K562 (cell line): ENCODE results near the gene TMEM100. TPM values are rescaled to one million over a fixed set of nuclear protein-coding genes. Genes with fewer than 3 reads are reported as not detected.
A peak's percentile ranks its signal among the peaks of the same experiment; 100 is the strongest.

Source experiments
- ATAC-seq: fragments of 200-7000 bp; cut with Tn5 transposase; 3 replicates; pipeline ENCODE4 v1.9.1; 2020; ENCODE audit warnings: moderate library complexity
- BruUV-seq: library from RNA; stranded (reverse); fragments of 400-500 nt; replicated peaks from 2 replicates; lab custom pipeline; 2021; lab: Mats Ljungman, UMichigan
- CTCF ChIA-PET: fragments of 300-600 bp; formaldehyde crosslinking; extraction: SDS; loops from one replicate; lab custom pipeline; 2021; ENCODE audit warnings: low intra/inter-chr PET ratio; lab: Yijun Ruan, JAX
- POLR2A ChIA-PET: fragments of 300-600, 350-650 bp; sonication (Branson Sonifier 250); formaldehyde crosslinking; extraction: SDS; loops from one replicate; lab custom pipeline; 2021; ENCODE audit warnings: antibody characterized with exemption, inconsistent platforms; lab: Yijun Ruan, JAX
- DNase-seq, 4 experiments: peaks; one replicate each; pipeline versions ENCODE4 v3.0.0 to v3.0.0-alpha.2; 2011 to 2018; ENCODE audit warnings: low spot score in 3 of 4, mixed read lengths in 3 of 4; ENCODE audit errors: extremely low read depth in 1 of 4
- FAIRE-seq: peaks from 2 replicates; lab custom pipeline; 2011; peaks lifted over from hg19 to GRCh38; lab: Jason Lieb, UNC
- H2AFZ ChIP-seq: 2 replicates; pipeline ENCODE4 v1.6.0; 2011; ENCODE audit warnings: low read depth, low read length, control low read depth, inconsistent platforms
- H3K27ac ChIP-seq: fragments of 200-600 bp; 3 replicates; pipeline ENCODE4 v1.8.0; 2011; ENCODE audit warnings: low read depth, mild to moderate bottlenecking, control low read depth, inconsistent platforms, low read length, moderate library complexity, mixed read lengths; ENCODE audit errors: extremely low read depth
- H3K27me3 ChIP-seq, 2 experiments: fragments of 300-600 bp in 1 of 2; 2 replicates in 1 of 2; 3 replicates in 1 of 2; pipeline versions ENCODE4 v1.6.0 to v1.8.0; 2011; ENCODE audit warnings: inconsistent platforms in 2 of 2, low read length in 2 of 2, mild to moderate bottlenecking in 1 of 2, mixed read lengths in 1 of 2, moderate library complexity in 1 of 2; ENCODE audit not compliant: control insufficient read depth in 2 of 2, insufficient read depth in 2 of 2
- H3K36me3 ChIP-seq: fragments of 300-600 bp; 3 replicates; pipeline ENCODE4 v1.8.0; 2011; ENCODE audit warnings: mild to moderate bottlenecking, low read length, inconsistent platforms; ENCODE audit not compliant: control insufficient read depth, insufficient read depth
- H3K4me1 ChIP-seq, 2 experiments: fragments of 200-600 bp in 1 of 2; replicated peaks in 1 of 2; 2 replicates in 1 of 2; 3 replicates in 1 of 2; pipeline versions ENCODE4 v1.5.1 to v1.8.0; 2011; ENCODE audit warnings: inconsistent platforms in 2 of 2, low read length in 2 of 2, mild to moderate bottlenecking in 1 of 2, mixed read lengths in 1 of 2, moderate library complexity in 1 of 2; ENCODE audit not compliant: control insufficient read depth in 2 of 2, insufficient read depth in 2 of 2
- H3K4me2 ChIP-seq: 2 replicates; pipeline ENCODE4 v1.6.1; 2011; ENCODE audit warnings: low read length, control low read depth, inconsistent platforms, mixed read lengths; ENCODE audit not compliant: insufficient read depth
- H3K4me3 ChIP-seq: fragments of 200-600 bp; sonication (generic), shearing (Covaris generic); 2 replicates; pipeline ENCODE4 v1.5.1; 2016; ENCODE audit warnings: control low read depth, inconsistent platforms
- H3K79me2 ChIP-seq: fragments of 200-600 bp; 3 replicates; pipeline ENCODE4 v1.8.0; 2011; ENCODE audit warnings: low read length, inconsistent platforms; ENCODE audit not compliant: control insufficient read depth, insufficient read depth
- H3K9ac ChIP-seq, 2 experiments: 2 replicates each; pipeline versions ENCODE4 v1.6.0 to v1.6.1; 2011; ENCODE audit warnings: low read depth in 2 of 2, low read length in 2 of 2, control low read depth in 1 of 2, inconsistent platforms in 1 of 2, mild to moderate bottlenecking in 1 of 2, mixed read lengths in 1 of 2; ENCODE audit not compliant: insufficient read depth in 1 of 2
- H3K9me1 ChIP-seq: one replicate; pipeline ENCODE4 v1.6.0; 2011; ENCODE audit warnings: inconsistent platforms, mild to moderate bottlenecking, low read length, moderate library complexity; ENCODE audit not compliant: control insufficient read depth, insufficient read depth
- H3K9me3 ChIP-seq: replicated peaks from 2 replicates; pipeline ENCODE4 v1.5.1; 2011; ENCODE audit warnings: low read depth, low read length, inconsistent platforms; ENCODE audit not compliant: control insufficient read depth, insufficient read depth
- H4K20me1 ChIP-seq: replicated peaks from 2 replicates; pipeline ENCODE4 v1.6.1; 2011; ENCODE audit warnings: low read length, inconsistent platforms, mixed read lengths; ENCODE audit not compliant: control insufficient read depth, insufficient read depth
- CHD1 ChIP-seq: fragments of 200-600 bp; sonication (generic); IDR thresholded peaks from one replicate; pipeline ENCODE4 v1.6.1; 2012; ENCODE audit warnings: mild to moderate bottlenecking, moderate library complexity, low read length, inconsistent platforms
- FIP1L1 ChIP-seq: fragments of 200-400 bp; formaldehyde crosslinking; IDR thresholded peaks from 2 replicates; pipeline ENCODE4 v1.6.1; 2018; ENCODE audit warnings: mild to moderate bottlenecking, low read depth, low read length; ENCODE audit not compliant: poor library complexity, severe bottlenecking
- FOSL1 ChIP-seq: fragments of 200-800 bp; sonication (Bioruptor generic); conservative IDR thresholded peaks from 2 replicates; pipeline ENCODE4 v1.6.1; 2016; ENCODE audit warnings: missing genetic modification characterization, missing compliant biosample characterization
- NFXL1 ChIP-seq: fragments of 450-650 bp; formaldehyde crosslinking; IDR thresholded peaks from 2 replicates; pipeline ENCODE4 v1.4.0; 2021; ENCODE audit warnings: mild to moderate bottlenecking
- RAD21 ChIP-seq, 2 experiments: fragments of 250-450 bp in 1 of 2; fragments of 450-650 bp in 1 of 2; sonication (Bioruptor Pico) in 1 of 2; formaldehyde crosslinking in 1 of 2; IDR thresholded peaks in 1 of 2; conservative IDR thresholded peaks in 1 of 2; 2 replicates each; pipeline versions ENCODE4 v1.4.0 to v1.8.0; 2020 to 2022; ENCODE audit warnings: mild to moderate bottlenecking in 2 of 2, moderate library complexity in 1 of 2
- ZNF717 ChIP-seq: fragments of 250-450 bp; sonication (Bioruptor Pico); IDR thresholded peaks from 2 replicates; pipeline ENCODE4 v1.5.0; 2021
- WGBS: fragments of 100-300 bp; shearing (Covaris generic); methylation state at CpG from one replicate; pipeline ENCODE4 v1.1.6; 2016; ENCODE audit warnings: low coverage, mixed read lengths; ENCODE audit not compliant: insufficient coverage; ENCODE audit errors: missing lambda C conversion rate; 5-methylcytosine and 5-hydroxymethylcytosine counted together
- in situ Hi-C: fragments of 300-500 bp; cut with MboI; formaldehyde crosslinking; loops from 4 replicates; pipeline ENCODE4 v1.15.0; 2018; ENCODE audit warnings: inconsistent platforms, mixed read lengths
- intact Hi-C: fragments of 100-400 bp; cut with micrococcal nuclease; formaldehyde crosslinking; loops from 2 replicates; pipeline ENCODE4 v1.14.2; 2022
- polyA plus RNA-seq, 8 experiments: library from polyadenylated mRNA; depleted of rRNA in 4 of 8; stranded (reverse) in 5 of 8; unstranded in 3 of 8; fragments of >200 nt; fragmentation: Nextera tagmentation in 2 of 8; fragmentation: Illumina TruSeq in 1 of 8; extraction: Ambion mirVana in 2 of 8; extraction: Trizol in 1 of 8; gene quantifications; 2 replicates each; pipeline versions ENCODE4 v1.2.1 to v1.2.3, GENCODE V29; 2011 to 2014; ENCODE audit warnings: inconsistent platforms in 1 of 8, missing spikeins in 1 of 8
- total RNA-seq, 7 experiments: library from RNA; depleted of rRNA in 6 of 7; stranded (reverse); fragments of >200 nt in 6 of 7; fragmentation: Illumina TruSeq in 2 of 7; extraction: Trizol in 2 of 7; gene quantifications; 2 replicates each; pipeline versions ENCODE4 v1.2.1 to v1.2.3, GENCODE V29; 2011 to 2021; ENCODE audit warnings: low replicate concordance in 1 of 7
- TF ChIP-seq, protein P1 (sequence below), 3 experiments: IDR thresholded peaks in 2 of 3; conservative IDR thresholded peaks in 1 of 3; 2 replicates each; pipeline ENCODE4 v1.5.1; 2011 to 2012; ENCODE audit warnings: low read length in 3 of 3, mild to moderate bottlenecking in 3 of 3, control low read depth in 2 of 3, improper control_type of control experiment in 1 of 3, inconsistent platforms in 1 of 3, low read depth in 1 of 3, mixed read lengths in 1 of 3, moderate library complexity in 1 of 3; ENCODE audit not compliant: insufficient read depth in 2 of 3

The TMEM100 gene
- total and polyA plus RNA-seq, 9 of the 15 experiments (the other 6 are each of a cell fraction or from before 2014, with no cell fraction given): 0.12 to 0.50 (median 0.19) TPM

DNA sequence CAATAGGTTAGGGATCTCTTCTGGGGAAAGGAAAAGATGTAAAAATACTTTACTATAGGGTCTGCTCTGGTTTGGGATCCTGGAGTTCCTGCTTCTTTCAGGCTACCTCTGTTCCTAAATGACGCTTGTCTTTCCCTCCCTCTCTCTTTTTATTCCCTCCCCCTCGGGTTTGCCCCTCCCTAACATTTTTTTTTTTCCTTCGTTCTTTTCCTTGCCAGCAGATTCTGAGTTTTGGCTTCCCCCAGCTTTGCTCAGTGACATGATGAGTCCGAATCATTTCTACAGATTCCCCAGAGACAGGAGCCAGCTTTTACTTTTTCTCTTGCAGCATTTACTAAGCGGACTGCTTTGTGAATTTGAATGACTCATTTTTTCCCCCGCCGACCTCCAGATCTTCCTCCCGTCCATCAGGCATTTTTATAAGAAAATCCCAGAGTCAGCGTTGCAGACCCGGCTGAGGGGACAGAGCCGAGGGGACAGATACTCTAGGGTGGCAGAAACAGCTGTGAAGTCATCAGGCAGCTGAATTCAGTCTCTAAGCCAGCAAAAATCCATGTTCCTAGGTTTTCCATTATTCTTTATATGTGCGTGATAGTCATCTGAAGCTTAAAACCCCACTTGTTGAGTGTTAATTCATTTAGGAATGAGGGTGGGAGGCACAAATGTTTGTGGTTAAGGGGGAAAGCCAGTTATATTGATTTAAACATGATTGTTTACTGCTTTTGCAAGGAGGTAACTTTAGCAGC, at the start of gene TMEM100 (continued):
- TF ChIP-seq NFXL1 (CRISPR knock-in tag) (no peak), FOSL1 (tag) (peak; percentile 87)

DNA sequence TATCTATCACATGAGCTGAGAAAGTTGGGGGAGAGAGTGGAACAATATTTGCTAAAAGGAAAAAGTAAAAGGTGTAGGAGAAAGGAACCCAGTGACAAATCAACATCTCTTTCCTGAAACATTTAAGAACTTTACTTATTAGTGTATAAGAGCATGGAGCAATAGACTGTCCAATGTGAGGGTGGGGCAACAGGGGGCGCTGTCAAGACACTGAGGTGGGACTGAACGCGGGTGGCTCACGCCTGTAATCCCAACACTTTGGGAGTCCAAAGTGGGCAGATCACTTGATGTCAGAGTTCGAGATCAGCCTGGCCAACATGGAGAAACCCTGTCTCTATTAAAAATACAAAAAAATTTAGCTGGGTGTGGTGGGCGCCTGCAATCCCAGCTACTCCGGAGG, 49.4 kb upstream of the TMEM100 start:
- CTCF ChIA-PET: interaction anchor here (4.2 kb wide), 1 partner anchor 245 kb away, joined by 60 read pairs; no protein-coding TSS in a partner anchor

More for the DNA sequence above, 49.4 kb upstream of the TMEM100 start:
- no peak overlapping the region for H3K4me3 ChIP-seq
- BruUV-seq: no TSS peak
- intact Hi-C loops: loop anchor here (5.0 kb wide), 1 partner anchor 40 kb away; no protein-coding TSS in a partner anchor
- ATAC-seq (no peak), DNase-seq (no peak), FAIRE-seq (no peak)
- H3K9me3 ChIP-seq: no peaks in the 10 kb centered on the region
- H2AFZ ChIP-seq: no peak overlapping the region
- no peak for TF ChIP-seq ZNF717
- TF ChIP-seq, protein P1, sequence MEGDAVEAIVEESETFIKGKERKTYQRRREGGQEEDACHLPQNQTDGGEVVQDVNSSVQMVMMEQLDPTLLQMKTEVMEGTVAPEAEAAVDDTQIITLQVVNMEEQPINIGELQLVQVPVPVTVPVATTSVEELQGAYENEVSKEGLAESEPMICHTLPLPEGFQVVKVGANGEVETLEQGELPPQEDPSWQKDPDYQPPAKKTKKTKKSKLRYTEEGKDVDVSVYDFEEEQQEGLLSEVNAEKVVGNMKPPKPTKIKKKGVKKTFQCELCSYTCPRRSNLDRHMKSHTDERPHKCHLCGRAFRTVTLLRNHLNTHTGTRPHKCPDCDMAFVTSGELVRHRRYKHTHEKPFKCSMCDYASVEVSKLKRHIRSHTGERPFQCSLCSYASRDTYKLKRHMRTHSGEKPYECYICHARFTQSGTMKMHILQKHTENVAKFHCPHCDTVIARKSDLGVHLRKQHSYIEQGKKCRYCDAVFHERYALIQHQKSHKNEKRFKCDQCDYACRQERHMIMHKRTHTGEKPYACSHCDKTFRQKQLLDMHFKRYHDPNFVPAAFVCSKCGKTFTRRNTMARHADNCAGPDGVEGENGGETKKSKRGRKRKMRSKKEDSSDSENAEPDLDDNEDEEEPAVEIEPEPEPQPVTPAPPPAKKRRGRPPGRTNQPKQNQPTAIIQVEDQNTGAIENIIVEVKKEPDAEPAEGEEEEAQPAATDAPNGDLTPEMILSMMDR (IDR thresholded peaks at IDR 0.05 in 2 of 3, conservative IDR thresholded peaks at IDR 0.05 in 1 of 3; ENCODE audit: insufficient read depth in 2 of 3, low read depth in 1 of 3, low read length in 3 of 3): peak in 2 of 3 experiments; percentile 23 to 30; a peak in 2 of 6 replicates
- no peak for TF ChIP-seq CHD1
- TF ChIP-seq RAD21 (CRISPR knock-in tag; conservative IDR thresholded peaks at IDR 0.05 in 1 of 2, IDR thresholded peaks at IDR 0.05 in 1 of 2): peak in 1 of 2 experiments; percentile 28; a peak in 1 of 4 replicates
- TF ChIP-seq FIP1L1: no peak
- H3K9ac ChIP-seq: no peak overlapping the region
- H3K4me1 ChIP-seq: no peaks in the 10 kb centered on the region
- no peaks in the 10 kb centered on the region for H4K20me1 ChIP-seq
- POLR2A ChIA-PET: interaction anchor here (1.8 to 1.9 kb wide), 2 partner anchors 9 to 22 kb away, joined by 4 to 8 read pairs; no protein-coding TSS in a partner anchor
- no peaks in the 10 kb centered on the region; the same call in 2 of the 3 replicates for H3K79me2 ChIP-seq
- H3K9me1 ChIP-seq: no peaks in the 10 kb centered on the region
- H3K36me3 ChIP-seq: peaks cover 87% of the 10 kb centered on the region
- H3K27ac ChIP-seq: no peak overlapping the region
- H3K27me3 ChIP-seq: no peaks in the 10 kb centered on the region
- 91% methylated on average over 7 of the region's 7 CpGs for WGBS
- in situ Hi-C loops: loop anchor here (5.0 kb wide), 1 partner anchor 245 kb away; no protein-coding TSS in a partner anchor
- H3K4me2 ChIP-seq: no peak overlapping the region
